NCI-H2196 treated with DMSO at 0.1 percent for 48 hours (cell line): ENCODE measurements around the gene ACKR3.

Experiments used
- DNase-seq: peaks from one replicate; lab custom pipeline; 2025; ENCODE audit not compliant: unreplicated experiment; lab: John Stamatoyannopoulos, UW

Gene ACKR3

DNA sequence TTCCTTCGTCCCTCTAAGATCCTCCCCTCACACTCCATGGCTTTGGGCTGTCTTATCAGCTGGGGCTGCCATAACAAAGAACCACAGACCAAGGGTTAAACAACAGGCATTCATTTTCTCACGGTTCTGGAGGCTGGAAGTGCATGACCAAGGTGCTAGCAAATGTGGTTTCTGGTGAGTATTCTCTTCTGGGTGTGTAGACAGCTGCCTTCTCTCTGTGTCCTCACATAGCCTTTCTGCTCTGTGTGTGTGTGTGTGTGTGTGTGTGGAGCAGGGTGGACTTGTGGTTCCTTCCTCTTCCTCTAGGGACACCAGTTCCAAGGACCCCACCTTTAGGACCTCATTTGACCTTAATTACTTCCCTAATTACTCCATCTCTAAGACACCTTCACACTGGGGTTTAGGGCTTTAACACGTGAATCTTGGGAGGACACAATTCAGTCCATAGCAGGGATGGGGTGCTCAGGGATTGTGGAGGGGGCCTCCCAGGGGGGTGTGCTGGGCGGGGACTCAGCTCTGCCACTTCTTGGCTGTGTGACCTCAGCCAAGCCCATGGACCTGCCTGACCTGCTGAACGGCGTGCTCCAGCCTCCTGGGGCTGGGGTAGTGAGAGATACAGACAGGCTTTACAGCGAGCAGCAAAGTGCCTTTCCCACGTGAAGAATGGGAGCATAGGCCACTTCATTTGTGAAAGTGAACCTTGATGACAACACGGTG, 38.0 kb downstream of the ACKR3 start:
- no peak for DNase-seq

DNA sequence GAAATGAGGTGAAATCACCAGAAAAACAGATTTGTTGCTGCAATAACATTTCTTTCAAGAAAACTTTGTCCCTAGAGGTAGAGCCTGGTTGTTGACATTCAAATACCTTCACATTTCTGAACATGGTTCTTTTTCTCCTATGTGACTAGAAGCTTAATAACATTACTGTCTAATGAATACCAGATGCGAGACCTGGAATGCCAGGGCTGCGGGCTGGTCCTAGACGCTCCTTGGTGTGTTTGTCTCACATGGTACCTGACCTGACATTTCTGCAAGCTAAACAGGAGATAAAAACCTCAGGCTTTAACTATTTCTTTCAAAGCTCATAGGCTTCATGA, 38.5 kb downstream of the ACKR3 start:
- no peak for DNase-seq

DNA sequence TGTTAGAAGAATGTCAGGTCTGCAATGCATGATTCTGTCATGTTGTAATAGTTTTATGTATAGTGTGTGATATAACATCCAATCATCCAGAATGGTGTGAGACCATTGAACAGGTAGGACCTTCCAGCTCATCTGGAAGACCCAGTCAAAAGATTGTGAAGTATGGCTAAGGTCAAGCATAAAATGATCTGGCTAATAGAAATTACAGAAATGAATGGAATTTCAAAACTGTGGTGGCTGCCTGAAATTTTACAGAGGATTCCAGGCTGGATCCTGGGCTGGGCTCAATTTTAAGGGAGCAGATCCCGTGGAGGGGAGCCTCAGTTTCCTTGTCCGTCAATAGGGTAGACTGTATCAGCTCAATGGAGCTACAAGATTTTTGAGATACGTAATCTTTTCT, 39.1 kb downstream of the ACKR3 start:
- DNase-seq = no peak

DNA sequence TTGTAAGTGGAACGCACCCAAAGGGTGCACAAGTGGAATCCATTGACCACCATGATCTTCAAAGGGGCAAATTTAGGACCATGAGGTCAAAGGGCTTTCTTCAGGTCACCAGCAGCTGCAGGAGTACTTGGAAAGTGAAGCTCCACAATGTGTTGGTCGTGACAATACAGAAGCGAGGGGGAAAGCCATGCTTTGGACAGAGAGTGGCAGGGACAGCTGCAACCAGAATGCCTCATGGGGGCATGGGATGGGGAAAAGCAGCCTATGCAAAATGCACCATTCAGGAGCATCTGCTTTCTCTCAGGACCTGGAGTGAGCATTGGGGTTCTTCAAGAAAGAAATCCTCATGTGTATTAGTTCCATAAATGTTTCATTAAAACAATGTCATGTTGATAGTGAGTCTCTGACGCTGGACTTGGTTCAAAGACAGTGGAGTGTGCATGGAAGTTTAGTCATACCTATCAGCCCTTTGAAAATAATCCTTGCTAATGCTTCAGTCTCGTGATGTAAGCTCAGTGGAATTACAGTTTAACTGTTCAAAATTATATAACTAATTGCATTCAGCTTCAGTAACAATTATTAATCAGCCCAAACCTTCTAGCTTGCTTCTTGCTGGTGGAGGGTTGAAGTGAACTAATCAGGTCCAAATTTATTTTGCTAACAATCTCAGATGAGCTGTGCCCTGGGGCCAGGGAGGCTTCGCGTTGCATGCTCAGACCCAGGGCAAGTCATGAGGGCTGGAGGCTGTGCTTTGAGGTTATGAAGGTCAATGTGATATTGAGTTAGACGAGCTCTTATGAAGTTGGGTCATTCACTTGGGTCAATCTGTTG, 41.6 kb downstream of the ACKR3 start:
- DNase-seq = no peak

DNA sequence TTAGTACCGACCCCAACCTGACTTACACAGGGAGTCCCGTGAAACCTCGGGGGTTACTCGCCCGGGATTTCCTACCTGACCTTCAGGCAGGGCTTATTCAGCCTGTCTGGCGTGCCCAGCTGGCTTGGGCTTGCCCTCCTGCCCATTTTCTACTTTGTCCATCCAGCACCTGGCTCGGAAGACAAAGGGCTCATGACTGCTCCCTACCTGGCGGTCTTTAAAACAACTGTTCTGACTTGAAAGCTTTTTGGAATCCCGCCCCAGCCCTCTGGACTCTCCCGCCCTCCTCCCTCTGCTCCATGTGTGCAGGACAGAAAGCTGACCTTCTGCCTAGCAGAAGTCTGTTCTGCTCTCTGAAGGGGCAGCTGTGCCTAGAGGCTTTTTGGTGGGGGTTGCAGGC, 43.1 kb downstream of the ACKR3 start:
- DNase-seq = no peak

DNA sequence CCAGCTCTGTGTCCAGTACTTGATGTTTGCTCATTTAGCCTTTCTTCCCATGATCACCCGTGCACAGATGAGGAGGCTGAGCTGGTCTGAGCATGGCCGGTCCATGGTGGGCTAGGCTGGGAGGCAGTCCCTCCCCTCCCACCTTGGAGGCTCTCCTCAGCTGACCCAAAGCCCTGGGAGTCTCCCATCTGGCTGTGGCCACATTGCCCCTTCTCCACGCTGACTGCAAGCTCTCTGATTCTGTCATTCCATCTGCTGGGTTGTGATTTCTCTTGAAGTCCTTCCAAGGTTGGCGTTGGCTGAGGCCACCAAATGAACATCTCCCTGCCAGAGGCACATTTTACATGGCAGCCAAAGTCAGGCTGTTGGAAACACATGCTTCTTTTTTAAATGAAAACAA, 44.0 kb downstream of the ACKR3 start:
- no peak for DNase-seq

DNA sequence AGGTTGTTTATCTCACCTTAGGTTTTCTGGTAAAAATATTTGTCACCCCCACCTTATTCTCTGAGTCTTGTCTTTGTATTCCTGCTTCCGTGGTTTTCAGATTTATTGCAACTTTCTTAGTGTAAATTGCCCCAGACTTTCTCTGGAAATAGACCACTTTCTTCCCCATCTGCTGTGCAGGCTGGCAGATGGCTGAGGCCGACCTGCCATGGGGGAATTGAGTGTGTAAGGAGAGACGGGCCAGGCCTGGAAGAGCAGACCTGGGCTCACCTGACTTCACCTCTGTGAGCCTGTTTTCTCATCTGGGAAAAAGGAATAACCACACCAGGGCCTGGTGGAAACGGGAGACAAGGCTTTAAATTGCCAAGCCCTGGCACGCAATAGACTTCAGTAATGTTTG, 44.9 kb downstream of the ACKR3 start:
- no peak for DNase-seq

DNA sequence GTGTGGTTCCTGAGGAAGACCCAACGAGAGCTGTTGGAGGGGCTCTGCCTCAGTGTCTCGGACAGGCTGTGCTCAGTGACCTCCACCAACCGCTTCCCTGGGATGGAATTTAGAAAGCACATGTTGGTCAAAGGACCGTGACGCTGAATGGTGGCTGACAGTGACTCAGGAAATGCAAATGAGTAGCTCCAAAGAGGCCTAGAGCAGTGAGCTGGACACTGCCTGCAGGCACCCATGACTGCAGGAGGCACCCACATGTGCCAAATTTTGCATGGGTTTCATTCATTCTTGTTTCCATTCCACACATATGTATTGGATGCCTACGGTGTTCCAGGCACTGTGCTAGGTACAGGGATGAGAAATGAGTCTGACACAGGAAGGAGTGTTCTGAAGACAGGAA, 46.4 kb downstream of the ACKR3 start:
- DNase-seq = no peak

DNA sequence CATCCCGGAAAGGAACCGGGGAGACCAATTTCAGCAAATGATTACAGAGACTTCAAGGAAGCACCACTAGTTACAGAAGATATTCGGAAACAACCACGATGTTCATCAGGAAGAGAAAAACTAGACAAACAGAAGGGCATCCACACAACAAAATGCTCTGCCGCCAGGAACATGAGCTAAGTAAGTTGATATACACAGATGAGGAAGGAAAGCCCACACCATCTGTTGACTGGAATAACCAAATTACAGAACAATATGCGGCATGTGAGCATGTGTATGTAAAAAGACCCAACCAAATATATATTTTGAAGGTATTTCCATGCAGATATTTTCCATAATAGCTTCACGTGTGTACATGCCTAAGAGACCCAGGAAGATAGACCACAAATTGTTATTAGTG, 47.0 kb downstream of the ACKR3 start:
- no peak for DNase-seq

DNA sequence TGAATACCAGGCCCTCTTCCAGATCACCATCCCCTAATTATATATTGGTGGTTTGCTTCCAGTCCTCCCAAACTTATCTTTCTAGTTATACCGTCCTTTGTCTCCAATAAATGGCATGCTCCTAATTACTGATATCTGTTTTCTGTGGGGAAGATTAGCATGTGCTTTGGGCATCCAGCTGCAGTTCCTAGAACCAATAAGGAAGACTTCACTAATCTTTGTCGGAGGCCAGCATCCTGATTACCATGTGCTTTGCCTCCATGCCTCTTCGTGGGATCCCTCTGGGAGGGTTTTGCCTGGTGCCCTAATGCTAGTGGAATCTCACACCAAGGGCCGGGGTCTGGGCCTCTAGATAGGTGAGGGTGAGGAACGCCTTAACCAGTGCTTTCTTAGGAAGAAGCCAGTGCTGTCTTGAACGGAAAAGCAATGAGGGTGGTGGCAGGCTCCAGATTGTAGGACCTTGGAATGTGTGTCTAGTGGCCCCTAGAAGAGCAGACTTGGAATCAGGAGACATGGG, 47.7 kb downstream of the ACKR3 start:
- no peak for DNase-seq

DNA sequence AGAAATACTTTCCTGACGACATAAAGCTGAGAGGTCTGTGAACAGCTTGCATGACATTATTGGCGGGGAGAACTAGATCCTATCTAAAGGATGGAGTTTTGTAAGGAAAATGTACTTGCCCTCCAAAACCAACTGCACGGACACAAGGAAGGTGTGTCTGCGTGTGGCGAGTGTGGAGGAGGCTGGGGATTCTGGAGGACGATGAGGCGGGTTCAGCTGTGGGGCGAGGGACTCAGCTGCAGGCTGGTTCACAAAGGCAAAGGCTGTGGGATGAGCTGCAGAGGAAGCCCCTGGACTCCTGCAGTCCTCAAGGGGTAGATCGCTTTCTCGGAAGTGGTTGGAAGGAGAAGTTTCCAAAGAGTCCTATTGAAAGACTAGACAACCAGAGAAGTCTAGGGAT, 48.2 kb downstream of the ACKR3 start:
- no peak for DNase-seq

DNA sequence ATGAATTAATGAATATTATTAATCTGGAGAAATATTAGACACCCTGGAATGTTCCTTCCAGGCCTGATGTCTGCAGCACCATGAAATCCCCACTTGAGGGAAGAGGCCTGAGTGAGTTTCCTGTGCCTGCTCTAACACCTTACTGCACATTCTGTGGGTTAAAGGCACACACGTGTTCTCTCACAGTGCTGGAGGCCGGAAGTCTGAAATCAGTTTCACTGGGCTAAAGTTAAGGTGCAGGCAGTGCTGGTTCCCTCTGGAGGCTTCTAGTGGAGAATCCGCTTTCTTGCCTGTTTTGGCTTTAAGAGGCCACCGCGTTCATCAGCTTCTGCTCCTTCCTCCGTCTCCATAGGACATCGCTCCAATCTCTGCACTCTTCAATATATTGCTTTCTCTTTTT, 48.7 kb downstream of the ACKR3 start:
- DNase-seq = no peak

DNA sequence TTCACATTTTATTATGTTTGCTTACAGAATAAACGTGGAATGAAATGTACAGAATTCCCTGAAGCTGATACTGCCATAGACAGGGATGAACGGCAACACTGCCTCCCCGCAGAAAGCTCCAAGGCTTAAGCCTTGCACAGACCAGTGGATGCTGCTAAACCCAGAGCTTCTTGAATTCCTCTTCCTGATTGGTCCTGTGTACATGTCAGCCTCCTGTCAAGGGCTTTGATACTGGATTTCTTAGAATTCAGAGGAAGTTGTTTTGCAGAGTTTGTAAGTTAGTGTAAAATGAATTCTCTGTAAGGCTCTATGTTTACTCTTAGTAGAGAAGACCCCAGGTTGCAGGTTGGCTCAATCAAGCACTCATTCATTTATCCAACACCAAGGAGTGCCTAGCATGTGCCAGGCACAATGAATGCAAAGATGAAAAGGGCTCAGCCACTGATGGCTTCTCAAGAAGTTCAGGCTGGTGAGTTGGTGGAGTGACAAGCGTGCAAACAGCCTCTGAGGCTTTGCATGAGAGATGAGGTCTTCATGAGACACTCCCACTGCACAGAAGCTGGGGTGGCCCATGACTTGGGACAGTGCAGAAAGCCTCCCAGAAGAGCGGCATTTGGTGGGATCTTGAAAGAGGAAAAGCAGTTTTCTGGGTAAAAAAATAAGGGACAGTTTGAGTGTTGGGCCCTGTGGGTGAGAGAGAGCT, 50.4 kb downstream of the ACKR3 start:
- no peak for DNase-seq

DNA sequence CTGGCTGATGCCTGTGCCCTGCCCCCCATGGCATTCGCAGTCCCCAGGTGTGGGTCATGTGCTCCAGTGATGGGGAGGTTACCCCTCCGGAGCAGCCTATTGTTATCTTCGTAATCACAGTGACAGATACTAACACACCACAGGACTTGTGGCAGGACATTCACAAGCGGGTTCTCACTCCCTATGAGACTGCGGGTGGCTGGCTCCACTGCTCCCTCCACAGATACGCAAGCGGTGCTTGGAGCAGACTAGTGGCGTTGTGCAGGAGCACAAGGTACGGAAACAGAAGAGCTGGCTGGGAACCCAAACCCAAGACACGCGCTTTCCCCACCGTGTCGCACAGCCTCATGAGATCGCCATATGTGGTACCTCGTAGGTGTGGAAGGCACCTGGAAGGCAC, 52.2 kb downstream of the ACKR3 start:
- no peak for DNase-seq

DNA sequence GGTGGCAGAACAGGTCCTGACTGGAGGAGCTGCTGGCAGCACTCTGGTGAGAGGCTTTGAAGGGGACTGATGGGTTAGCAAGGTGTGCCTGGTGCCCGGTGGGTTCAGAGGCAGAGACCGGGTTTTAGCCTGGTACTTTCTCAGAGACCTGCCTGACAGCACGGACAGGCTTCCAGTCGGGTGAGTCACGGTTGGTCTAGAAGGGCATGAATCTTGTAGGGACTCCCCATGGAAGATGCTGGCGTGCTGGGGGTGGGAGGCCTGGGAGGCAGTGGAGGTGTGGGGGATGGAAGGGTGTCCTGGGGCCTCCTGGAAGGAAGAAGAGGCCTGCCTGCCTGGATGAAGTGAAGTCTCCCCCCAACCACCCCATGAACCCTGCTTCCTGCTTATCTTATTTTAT, 52.6 kb downstream of the ACKR3 start:
- DNase-seq = no peak

DNA sequence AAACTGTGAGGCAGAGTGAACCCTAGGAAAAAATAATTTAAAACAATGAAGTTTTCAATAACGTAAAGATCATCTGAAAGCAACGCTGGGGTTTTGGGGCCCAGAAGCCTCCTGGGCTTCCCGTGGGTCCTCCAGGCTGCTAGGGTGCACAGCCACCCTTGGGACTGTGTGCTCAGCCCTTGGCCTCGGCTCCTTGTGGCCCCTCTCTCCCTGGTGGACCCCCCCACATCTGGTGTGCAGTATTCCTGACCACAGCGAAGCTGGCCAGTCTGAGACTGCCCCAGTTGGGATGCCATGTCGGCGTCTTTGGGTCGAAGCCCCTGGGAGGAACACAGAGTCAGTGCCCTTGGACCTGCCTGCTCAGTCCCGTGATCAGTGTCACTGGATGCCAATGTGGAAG, 53.0 kb downstream of the ACKR3 start:
- no peak for DNase-seq

DNA sequence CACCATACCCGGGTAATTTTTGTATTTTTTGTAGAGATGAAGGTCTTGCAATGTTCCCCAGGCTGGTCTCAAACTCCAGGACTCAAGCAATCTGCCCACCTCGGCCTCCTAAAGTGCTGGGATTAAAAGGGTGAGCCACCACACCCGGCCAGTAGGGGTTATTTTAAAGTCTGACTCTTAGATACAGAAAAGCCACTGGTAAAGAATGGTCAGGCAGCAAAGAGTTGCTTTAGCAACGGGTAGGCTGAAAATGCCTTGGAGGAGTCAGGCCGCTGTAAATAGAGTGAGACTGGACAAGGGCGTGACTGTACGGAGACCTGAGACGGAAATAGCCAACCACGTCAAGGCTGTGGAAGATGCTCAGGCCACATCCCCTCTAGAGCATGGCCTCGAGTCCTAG, 54.2 kb downstream of the ACKR3 start:
- no peak for DNase-seq

DNA sequence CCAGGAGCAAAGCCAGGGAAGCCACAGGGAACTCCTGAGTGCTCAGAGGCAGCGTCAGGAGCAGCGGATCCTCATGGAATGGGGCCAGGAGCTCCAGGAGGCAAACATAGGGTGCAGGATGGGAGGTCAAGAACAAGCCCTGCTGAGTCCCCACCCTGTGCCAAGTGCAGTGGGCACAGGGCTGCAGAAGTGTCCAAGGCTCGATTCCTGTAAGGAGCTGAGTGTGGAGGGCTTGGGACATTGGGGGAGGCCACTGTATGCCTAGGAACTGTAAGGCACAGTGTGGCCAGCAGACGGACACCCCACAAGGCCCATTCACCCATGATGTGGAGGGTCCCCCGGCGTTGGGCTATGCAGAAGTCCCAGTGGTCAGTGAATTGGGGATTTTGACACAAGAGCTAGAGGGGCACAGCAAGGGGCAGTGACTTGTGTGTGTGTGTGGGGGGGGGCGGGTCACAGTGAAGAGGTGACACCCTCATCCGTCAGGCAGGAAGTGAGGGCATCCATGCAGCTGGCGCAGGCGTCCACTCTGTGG, 55.6 kb downstream of the ACKR3 start:
- DNase-seq = no peak

DNA sequence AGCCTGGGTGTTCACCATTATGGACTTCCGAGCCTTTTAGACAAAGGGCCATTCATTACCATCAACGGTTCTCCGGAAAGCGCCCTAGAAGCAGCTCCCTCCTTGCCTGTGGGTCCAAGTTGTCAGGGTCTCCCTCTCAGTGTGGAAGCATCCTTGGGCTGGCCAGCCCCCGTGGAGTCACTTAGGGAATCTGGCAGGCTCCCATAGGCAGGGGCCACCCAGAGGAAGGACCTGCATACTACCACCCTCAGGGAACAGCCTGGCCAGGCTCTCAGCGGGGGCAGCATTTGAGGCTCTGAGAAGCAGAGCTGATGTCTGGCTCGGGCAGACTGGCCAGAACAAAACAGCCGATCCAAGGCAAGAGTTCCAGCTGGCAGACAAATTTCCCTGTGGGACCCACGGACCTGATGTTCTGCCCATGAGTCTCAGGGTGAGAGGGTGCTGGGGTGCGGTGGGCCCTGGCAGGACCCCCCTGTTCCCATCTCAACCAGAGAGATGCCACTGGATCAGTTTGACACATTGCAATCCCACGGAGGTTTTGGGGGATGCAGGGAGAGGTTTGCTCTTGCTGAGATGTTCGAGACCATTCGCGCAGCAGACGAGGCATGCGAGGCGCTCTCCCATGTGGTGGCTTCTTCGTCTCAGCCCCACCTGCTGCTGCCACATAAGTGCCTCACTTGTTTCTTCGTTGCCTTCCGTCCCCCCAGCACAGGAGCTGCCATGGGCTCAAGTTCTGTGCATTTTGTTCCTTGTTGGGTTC, 56.9 kb downstream of the ACKR3 start:
- DNase-seq = no peak

DNA sequence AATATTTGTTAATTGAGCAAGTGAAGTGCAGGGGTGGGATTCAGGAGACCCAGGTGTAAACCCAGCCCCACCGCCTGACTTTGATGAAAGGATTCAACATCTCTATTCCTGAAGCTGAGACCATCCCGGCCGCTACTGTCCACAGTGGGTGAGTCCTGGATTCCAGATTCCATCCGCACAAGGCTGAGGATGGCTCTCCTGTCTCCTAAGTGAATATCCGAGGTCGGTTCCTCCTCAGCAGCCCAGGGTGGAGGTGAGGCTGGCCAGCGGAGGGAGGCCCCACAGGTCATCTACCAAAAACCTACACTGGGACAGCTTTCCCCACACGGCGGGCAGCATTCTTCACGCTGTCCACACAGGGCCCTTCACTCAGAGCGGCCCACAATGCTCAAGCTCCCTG, 57.6 kb downstream of the ACKR3 start:
- DNase-seq = no peak

DNA sequence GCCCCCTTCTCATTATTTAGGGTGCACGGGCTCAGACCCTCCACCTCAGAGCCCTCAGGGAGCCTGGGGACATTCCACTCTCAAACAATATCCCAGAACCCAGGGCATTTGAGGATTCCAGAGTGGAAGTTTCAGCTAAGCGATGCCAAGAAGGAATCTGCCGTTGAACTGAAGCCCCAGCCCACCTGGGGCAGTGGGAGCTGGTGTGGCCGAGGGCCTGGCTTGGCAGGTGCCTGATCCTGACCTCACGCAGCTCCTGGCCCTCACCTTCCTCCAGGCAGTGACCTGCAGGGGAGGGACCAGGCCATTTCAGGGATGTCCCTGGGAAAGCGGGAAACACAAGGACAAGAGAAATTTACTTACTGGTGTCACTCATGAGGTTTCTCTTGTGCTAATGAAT, 58.2 kb downstream of the ACKR3 start:
- DNase-seq = no peak
